Stimulated activated CD8-positive, alpha-beta memory T cell treated with anti-CD3 and anti-CD28 coated beads, Interleukin-7, amount 100 ng/mL, for 24 hours (primary cell): Measurements from ENCODE around the gene CARF.
"Not testable (repeated sequence)": the region's sequence is repeated elsewhere in the genome, so short reads cannot be mapped to it uniquely, and the experiment has no call there.

Source experiments
- DNase-seq: peaks from one replicate; pipeline ENCODE4 v3.0.0-alpha.2; 2020; ENCODE audit warnings: low read depth

The CARF gene

GRCh38 chr2:202911512-202912341 is at the start of gene CARF, which contains the start of gene WDR12:
Gene CARF, plus strand, starts transcription at chr2:202912275. Its CDS starts 29,628 bp downstream, at chr2:202941903.
Gene WDR12, minus strand, starts transcription at chr2:202911673. Its CDS starts 197 bp downstream, at chr2:202911476.
- peak; percentile 75 for DNase-seq

GRCh38 chr2:202870431-202871299 is 41.4 kb upstream of the CARF start:
- DNase-seq, result peak; percentile 33

- peak; percentile 26 for DNase-seq
These were observed 40.6 kb upstream of the CARF start, which contains the start of gene ICA1L for GRCh38 chr2:202871300-202872141. Gene ICA1L, minus strand, starts transcription at chr2:202871766. Its CDS starts 42,757 bp downstream, at chr2:202829009.

GRCh38 chr2:202877699-202878098 is 34.4 kb upstream of the CARF start:
- DNase-seq, result no peak

- no peak for DNase-seq
These were observed 30.5 kb upstream of the CARF start for GRCh38 chr2:202881570-202881969.

- DNase-seq, result no peak
These were observed 27.9 kb upstream of the CARF start for GRCh38 chr2:202883987-202884675.

- DNase-seq, result no peak
These were observed 26.9 kb upstream of the CARF start for GRCh38 chr2:202885190-202885589.

- not testable (repeated sequence) for DNase-seq
These were observed 6.6 kb upstream of the CARF start for GRCh38 chr2:202905507-202905906.

GRCh38 chr2:202908186-202908585 is 3.9 kb upstream of the CARF start:
- no peak for DNase-seq

GRCh38 chr2:202909394-202910192 is 2.5 kb upstream of the CARF start:
- no peak for DNase-seq

- not testable (repeated sequence) for DNase-seq
These were observed 1.8 kb upstream of the CARF start for GRCh38 chr2:202910250-202910649.

- no peak for DNase-seq
These were observed 1.4 kb upstream of the CARF start for GRCh38 chr2:202910698-202911097.

GRCh38 chr2:202911203-202911511 is 918 bp upstream of the CARF start:
- DNase-seq, result no peak

GRCh38 chr2:202912342-202913201 is 497 bp downstream of the CARF start:
- not testable (repeated sequence) for DNase-seq

- no peak for DNase-seq
These were observed 6.8 kb downstream of the CARF start for GRCh38 chr2:202918860-202919259.

- DNase-seq, result no peak
These were observed 20.5 kb downstream of the CARF start for GRCh38 chr2:202932425-202933138.

- no peak for DNase-seq
These were observed 21.1 kb downstream of the CARF start for GRCh38 chr2:202933139-202933510.

GRCh38 chr2:202933958-202934357 is 21.9 kb downstream of the CARF start:
- no peak for DNase-seq

- DNase-seq, result no peak
These were observed 22.4 kb downstream of the CARF start for GRCh38 chr2:202934456-202934855.
